ENCODE measurements around the gene DNAH9.

The DNAH9 gene

DNA sequence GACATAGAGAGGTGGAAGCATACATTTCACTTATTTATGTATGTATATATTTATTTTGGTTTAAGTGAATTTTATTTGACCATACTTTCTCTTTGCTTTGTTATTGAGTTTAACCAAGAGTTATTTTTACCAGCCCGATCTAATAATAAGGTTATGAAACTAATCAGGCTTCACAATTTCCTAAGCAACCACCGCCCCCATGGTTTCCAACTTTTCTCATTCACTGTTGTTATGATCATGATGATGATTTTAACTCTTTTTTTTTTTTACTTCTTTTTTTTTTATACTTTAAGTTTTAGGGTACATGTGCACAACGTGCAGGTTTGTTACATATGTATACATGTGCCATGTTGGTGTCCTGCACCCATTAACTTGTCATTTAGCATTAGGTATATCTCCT lies 30.6 kb downstream of the DNAH9 start:
- H3K4me3 Mint-ChIP-seq = no peak overlapping the region
- no peak overlapping the region for H3K27ac Mint-ChIP-seq
- H3K9me3 Mint-ChIP-seq = peaks cover 5% of the 10 kb centered on the region
- no peaks in the 10 kb centered on the region for H3K36me3 Mint-ChIP-seq (ENCODE audit: low read depth)
- H3K27me3 Mint-ChIP-seq = no peaks in the 10 kb centered on the region
- H3K4me1 Mint-ChIP-seq (ENCODE audit: low read depth) = no peaks in the 10 kb centered on the region

DNA sequence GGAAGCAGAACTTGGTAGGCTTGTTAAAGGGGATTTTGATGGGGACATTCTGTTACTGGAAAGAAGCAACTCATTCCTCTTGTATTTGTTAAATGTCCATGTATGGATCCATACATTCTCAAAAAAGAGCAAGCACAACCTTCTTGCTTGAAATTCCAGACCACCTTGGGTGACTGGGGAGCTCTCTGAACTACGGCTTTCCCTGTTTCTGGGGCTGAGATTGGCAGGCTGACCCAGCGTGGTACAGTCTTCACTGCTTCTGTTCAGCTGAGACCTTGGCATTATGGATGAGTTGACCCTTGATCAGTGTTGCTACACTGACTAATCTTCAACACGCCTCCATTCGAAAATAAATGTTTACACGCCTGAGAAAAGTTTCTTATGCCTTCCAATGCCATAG lies 38.5 kb downstream of the DNAH9 start:
- no peak overlapping the region for H3K4me3 Mint-ChIP-seq
- H3K27me3 Mint-ChIP-seq = no peaks in the 10 kb centered on the region
- no peak overlapping the region for H3K27ac Mint-ChIP-seq
- H3K9me3 Mint-ChIP-seq = peaks cover 4% of the 10 kb centered on the region
- H3K4me1 Mint-ChIP-seq (ENCODE audit: low read depth) = no peaks in the 10 kb centered on the region
- no peaks in the 10 kb centered on the region for H3K36me3 Mint-ChIP-seq (ENCODE audit: low read depth)

DNA sequence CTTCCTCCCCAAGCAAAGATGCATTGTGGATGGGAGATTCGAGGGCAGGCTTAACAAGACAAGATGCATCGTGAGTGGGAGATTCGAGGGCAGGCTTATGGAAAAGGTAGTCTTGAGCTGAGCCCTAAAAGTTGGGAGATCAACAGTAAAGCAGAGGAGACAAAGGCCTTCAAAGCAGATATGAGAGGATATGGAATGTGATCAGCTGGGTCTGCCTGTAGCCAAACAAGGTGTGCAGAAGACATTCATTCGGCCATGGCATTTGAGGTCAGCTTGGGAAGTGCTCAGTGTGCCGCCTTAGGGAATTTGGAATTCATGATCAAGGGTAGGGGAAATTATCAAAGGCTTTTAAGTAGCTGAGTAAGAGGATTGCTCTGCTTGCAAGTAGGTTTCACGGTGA lies 39.5 kb downstream of the DNAH9 start:
- Mint-ChIP-seq H3K27ac (no peak overlapping the region), H3K4me1 (ENCODE audit: low read depth) (no peaks in the 10 kb centered on the region)

DNA sequence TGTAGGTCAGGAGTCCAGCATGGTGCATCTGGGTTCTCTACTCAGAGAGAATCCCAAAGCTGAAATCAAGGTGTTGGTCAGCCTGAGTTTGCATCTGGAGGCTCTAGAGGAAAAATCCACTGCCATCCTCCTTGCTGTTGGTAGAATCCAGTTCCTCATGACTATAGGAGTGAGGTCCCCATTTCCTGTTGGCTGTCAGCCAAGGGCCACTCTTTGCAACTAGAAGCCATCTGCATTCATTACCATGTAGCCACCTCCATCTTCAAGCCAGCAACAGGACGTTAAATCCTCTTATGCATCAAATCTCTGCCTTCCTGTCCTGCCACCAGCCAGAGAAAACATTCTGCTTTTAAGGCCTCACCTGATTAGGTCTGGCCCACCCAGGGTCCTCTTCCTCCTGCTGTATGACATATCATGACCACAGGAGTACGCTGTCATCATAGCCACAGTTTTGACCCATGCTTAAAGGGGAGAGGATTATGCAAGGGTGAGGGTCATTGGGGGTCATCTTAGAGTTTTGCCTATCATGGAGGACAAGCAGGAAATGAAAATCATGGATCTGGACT lies 40.5 kb downstream of the DNAH9 start:
- H3K27me3 Mint-ChIP-seq = no peaks in the 10 kb centered on the region
- H3K36me3 Mint-ChIP-seq (ENCODE audit: low read depth) = no peaks in the 10 kb centered on the region
- no peak overlapping the region for H3K4me3 Mint-ChIP-seq
- H3K27ac Mint-ChIP-seq = no peak overlapping the region
- no peaks in the 10 kb centered on the region for H3K9me3 Mint-ChIP-seq
- H3K4me1 Mint-ChIP-seq (ENCODE audit: low read depth) = no peaks in the 10 kb centered on the region

More for the DNA sequence above, 39.5 kb downstream of the DNAH9 start:
- Mint-ChIP-seq H3K9me3 (no peaks in the 10 kb centered on the region), H3K27me3 (no peaks in the 10 kb centered on the region), H3K36me3 (ENCODE audit: low read depth) (no peaks in the 10 kb centered on the region), H3K4me3 (no peak overlapping the region)

DNA sequence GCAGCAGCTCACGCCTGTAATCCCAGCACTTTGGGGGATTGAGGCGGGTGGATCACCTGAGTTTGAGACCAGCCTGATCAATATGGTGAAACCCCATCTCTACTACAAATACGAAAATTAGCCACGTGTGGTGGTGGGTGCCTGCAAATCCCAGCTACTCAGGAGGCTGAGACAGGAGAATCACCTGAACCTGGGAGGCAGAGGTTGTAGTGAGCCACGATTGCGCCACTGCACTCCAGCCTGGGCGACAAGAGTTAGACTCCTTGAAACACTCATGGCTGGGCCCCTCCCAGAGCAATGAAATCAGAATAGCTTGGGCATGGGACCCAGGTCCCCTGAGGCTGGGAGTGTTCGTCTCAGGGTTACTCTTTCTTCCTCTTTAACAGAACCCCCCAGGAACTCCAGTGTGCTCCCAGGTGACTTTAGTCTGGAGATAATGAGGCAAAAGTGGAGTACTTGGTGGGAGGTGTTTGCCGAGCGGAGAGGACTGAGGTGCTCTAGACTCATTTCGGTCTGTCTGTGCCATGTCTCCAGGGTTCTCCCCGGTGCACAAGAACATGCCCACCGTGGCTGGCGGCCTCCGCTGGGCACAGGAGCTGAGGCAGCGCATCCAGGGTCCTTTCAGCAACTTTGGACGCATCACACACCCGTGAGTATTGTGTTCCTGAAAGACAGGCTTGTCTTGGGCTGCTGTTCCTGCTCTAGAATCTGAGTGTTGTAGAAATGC lies 41.6 kb downstream of the DNAH9 start:
- no peaks in the 10 kb centered on the region for H3K36me3 Mint-ChIP-seq (ENCODE audit: low read depth)
- no peak overlapping the region for H3K4me3 Mint-ChIP-seq
- no peak overlapping the region for H3K27ac Mint-ChIP-seq
- no peaks in the 10 kb centered on the region for H3K27me3 Mint-ChIP-seq
- no peaks in the 10 kb centered on the region for H3K4me1 Mint-ChIP-seq (ENCODE audit: low read depth)
- H3K9me3 Mint-ChIP-seq = no peaks in the 10 kb centered on the region

DNA sequence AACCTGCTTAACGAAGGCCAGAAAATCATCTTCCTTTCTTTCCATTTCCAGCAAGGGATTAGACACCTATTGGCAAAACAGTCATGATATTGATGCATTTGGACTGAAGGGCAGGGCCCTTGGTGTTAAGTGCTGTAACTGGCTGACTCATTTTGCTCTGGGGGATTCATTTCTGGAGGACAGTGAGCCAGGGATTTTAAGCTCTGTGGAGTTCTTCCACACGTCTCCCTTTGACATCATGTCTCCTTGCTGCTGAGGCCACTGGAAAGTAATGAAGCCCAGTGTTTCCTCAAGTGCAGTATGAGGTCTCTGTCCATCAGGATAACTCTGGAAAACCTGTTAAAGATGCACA lies 42.2 kb downstream of the DNAH9 start:
- Mint-ChIP-seq H3K27me3 (no peaks in the 10 kb centered on the region), H3K4me3 (no peak overlapping the region), H3K27ac (no peak overlapping the region), H3K4me1 (ENCODE audit: low read depth) (no peaks in the 10 kb centered on the region), H3K36me3 (ENCODE audit: low read depth) (no peaks in the 10 kb centered on the region), H3K9me3 (no peaks in the 10 kb centered on the region)

DNA sequence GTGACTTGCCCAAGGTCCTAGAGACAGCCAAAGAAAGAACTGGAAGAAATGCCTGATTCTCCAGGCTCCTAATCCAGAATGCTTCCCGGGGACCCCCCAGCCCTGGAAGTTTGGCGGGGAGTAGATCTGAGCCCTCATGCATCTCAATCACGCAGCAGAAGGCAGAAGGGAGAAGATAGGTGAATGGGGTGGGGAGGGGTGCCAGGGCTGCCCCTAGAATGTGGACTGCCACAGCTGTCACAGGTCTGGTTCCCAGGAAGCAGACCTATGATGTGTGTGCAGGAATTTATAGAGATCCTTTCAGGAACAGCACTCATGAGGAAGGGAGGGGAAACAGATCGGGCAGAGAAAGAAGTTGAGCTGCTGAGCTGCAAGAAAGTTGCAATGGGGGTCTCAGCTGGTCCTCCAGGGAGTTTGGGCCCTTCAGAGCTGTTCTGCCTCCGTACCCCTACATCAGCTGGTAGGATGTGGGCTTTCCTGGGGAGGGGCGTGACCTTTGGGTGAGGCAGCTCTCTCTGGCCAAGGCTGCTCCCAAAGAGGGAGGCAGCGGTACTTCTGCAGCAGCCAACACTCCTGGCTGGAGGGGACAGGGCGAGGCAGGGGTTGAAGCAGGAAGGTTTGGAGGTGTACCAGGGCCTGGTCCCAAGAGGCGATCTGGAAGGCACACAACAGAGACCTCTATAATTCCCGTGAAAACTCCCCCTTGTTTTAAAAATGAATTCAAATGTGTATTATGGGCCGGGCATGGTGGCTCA lies 43.4 kb downstream of the DNAH9 start:
- no peaks in the 10 kb centered on the region for H3K9me3 Mint-ChIP-seq
- H3K27me3 Mint-ChIP-seq = no peaks in the 10 kb centered on the region
- no peaks in the 10 kb centered on the region for H3K36me3 Mint-ChIP-seq (ENCODE audit: low read depth)

DNA sequence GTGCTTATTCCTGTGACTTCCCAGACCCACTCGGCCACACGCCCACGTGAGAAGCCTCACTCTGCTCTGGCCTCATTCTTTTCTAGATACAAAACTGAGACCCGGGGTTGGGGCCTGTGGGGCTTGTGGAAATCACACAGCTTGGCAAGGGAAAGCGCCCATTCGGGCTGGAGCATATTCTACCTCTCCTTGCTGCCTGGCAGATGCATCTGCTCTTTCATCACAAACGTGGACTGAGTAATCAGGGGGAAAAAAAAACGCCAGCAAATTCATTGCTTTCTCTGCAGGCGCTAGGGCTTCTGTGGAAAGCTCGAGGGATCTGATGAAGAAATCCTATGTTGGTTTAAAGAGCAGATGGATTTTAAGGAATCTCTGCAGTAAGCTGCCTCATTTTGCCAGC lies 44.4 kb downstream of the DNAH9 start:
- Mint-ChIP-seq H3K9me3 (no peaks in the 10 kb centered on the region), H3K27me3 (no peaks in the 10 kb centered on the region), H3K4me3 (no peak overlapping the region), H3K36me3 (ENCODE audit: low read depth) (no peaks in the 10 kb centered on the region), H3K27ac (no peak overlapping the region), H3K4me1 (ENCODE audit: low read depth) (no peaks in the 10 kb centered on the region)

More for the DNA sequence above, 43.4 kb downstream of the DNAH9 start:
- H3K4me3 Mint-ChIP-seq = no peak overlapping the region
- H3K27ac Mint-ChIP-seq = no peak overlapping the region
- no peaks in the 10 kb centered on the region for H3K4me1 Mint-ChIP-seq (ENCODE audit: low read depth)

DNA sequence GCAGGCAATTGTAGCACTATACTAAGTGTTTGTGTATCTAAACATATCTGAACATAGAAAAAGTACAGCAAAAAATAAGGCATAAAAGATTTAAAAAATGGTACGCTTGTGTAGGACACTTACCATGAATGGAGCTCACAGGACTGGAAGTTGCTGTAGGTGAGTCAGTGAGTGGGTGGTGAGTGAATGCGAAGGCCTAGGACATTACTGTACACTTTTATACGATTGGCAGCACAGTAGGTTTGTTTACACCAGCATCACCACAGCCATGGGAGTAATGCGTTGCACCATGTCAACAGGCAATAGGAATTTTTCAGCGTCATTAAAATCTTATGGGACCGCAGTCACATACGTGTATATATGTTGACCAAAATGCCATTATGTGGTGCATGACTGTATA lies 45.6 kb downstream of the DNAH9 start:
- Mint-ChIP-seq H3K27me3 (no peaks in the 10 kb centered on the region), H3K4me3 (no peak overlapping the region), H3K4me1 (ENCODE audit: low read depth) (no peaks in the 10 kb centered on the region), H3K27ac (no peak overlapping the region), H3K36me3 (ENCODE audit: low read depth) (no peaks in the 10 kb centered on the region), H3K9me3 (no peaks in the 10 kb centered on the region)

DNA sequence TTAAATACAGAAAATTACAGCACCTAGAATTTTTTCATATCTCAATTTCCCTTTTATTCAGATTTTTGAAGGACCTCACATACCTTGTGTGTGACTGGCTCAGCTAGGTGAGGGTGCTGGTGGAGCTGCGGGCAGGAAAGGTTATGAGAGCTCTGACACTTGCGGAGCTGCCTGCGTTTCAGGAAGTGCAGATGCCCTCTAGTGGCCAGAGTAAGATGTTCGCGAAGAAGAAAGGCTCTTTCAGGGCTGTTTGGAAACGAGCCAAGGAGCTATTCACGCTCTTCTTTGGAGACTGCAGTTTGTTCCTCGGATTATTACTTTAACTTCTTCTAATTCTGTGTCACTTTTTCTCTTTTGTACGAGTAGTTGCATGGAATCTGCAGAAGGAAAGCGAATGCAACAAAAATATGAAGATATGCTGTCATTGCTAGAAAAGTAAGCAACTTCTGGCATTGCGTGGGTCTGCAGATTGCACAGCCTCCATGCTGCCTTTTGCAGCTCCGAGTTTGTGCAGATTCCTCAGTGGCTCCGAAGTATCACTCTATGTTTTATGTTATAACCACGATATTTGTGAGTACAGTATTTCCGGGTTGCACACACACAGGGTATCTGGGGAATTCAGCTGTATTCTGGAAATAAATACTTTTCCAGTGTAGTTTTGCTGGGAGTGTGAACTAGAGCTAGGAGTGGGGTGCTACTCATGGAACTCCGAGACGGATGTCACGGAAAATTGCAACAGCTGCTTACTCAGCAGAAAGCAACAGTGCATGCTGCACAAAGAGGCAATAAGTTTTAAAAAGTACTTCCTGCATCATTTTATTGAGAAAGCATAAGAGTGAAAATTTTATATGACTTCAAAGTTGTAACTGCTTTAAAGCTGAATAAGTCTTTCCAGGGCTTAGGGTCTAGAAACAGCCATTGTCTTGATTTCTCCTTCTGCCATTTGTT lies 46.3 kb downstream of the DNAH9 start:
- Mint-ChIP-seq H3K4me1 (ENCODE audit: low read depth) (no peaks in the 10 kb centered on the region), H3K27me3 (no peaks in the 10 kb centered on the region), H3K9me3 (no peaks in the 10 kb centered on the region), H3K4me3 (no peak overlapping the region), H3K27ac (no peak overlapping the region), H3K36me3 (ENCODE audit: low read depth) (no peaks in the 10 kb centered on the region)

DNA sequence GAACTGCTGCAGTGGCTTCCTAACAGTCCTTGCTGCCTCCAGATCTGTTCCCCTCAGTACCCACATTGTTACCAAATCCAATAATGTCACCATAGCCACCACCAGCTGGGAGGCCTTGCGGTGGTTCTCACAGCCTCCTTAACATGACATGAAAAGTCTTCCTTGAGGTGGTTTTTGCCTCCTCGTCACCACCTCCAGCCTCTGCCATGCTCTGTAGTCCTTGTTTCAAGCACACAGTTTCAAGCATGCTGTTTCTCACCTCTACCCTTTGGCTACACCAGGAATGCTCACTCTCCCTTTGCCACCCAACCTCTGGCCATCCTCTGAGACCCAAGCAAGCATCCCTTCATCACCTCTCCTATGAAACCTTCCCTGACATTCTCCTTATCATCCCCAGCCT lies 47.2 kb downstream of the DNAH9 start:
- Mint-ChIP-seq H3K27ac (no peak overlapping the region), H3K27me3 (no peaks in the 10 kb centered on the region), H3K4me1 (ENCODE audit: low read depth) (no peaks in the 10 kb centered on the region), H3K9me3 (no peaks in the 10 kb centered on the region), H3K36me3 (ENCODE audit: low read depth) (no peaks in the 10 kb centered on the region), H3K4me3 (no peak overlapping the region)

DNA sequence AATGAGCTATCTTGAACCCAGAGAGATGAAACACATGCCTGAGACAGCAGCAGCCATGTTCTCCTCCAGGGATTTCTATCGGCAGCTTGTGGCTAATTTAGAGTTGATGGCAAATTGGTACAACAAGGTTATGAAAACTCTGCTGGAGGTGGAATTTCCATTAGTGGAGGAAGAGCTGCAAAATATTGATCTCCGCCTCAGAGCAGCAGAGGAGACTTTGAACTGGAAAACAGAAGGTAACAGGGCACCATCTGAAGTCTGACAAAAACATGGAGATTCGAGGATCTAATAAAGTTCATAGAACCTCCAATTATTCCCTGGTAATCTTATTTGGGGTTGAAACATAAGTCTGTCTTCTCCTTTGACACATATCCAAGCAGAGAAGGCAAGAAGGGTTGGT lies 52.8 kb downstream of the DNAH9 start:
- no peak overlapping the region for H3K27ac Mint-ChIP-seq
- no peaks in the 10 kb centered on the region for H3K27me3 Mint-ChIP-seq
- H3K4me3 Mint-ChIP-seq = no peak overlapping the region
- H3K9me3 Mint-ChIP-seq = no peaks in the 10 kb centered on the region
- H3K4me1 Mint-ChIP-seq (ENCODE audit: low read depth) = no peaks in the 10 kb centered on the region
- no peaks in the 10 kb centered on the region for H3K36me3 Mint-ChIP-seq (ENCODE audit: low read depth)

DNA sequence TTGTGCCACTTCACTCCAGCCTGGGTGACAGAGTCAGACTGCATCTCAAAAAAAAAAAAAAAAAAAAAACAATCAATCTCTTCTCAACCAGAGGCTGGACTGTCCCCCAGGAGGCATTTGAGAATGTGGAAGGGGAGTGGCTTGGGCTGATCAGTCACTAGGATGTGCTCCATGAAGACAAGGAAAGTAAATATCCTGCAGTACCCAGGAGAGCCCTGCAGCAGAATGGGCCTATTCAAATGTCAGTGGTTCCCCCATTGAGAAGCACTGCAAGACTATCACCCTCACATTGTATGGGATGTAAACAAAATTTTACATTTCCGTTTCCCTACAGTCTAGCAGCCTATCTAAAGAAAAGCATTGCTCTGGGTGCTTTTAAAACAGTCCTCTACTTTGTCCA lies 70.3 kb downstream of the DNAH9 start:
- no peaks in the 10 kb centered on the region for H3K27me3 Mint-ChIP-seq
- H3K9me3 Mint-ChIP-seq = no peaks in the 10 kb centered on the region
- no peaks in the 10 kb centered on the region for H3K36me3 Mint-ChIP-seq (ENCODE audit: low read depth)

DNA sequence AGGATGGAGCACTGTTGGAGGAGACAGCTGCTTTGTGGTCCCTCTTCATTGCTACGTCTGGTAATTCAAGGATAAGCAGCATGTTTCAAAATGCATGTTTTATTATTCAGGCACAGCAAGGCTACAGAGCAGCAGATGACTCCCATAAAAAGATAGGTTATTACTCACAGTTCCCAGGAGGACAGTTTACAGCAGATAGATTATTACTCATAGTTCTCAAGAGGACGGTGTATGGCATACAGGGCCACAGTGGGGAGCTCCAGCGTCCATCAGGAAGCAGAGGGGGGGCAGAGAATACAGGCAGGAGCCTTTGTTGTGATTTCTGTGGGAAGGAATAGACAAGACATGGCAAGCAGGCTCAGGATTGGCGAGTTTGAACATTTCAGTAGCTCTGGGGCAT lies 72.9 kb downstream of the DNAH9 start:
- Mint-ChIP-seq H3K27ac (no peak overlapping the region), H3K4me3 (no peak overlapping the region), H3K36me3 (ENCODE audit: low read depth) (no peaks in the 10 kb centered on the region), H3K9me3 (peaks cover 5% of the 10 kb centered on the region), H3K4me1 (ENCODE audit: low read depth) (no peaks in the 10 kb centered on the region), H3K27me3 (no peaks in the 10 kb centered on the region)

More for the DNA sequence above, 70.3 kb downstream of the DNAH9 start:
- H3K4me1 Mint-ChIP-seq (ENCODE audit: low read depth) = no peaks in the 10 kb centered on the region
- H3K27ac Mint-ChIP-seq = no peak overlapping the region
- H3K4me3 Mint-ChIP-seq = no peak overlapping the region

DNA sequence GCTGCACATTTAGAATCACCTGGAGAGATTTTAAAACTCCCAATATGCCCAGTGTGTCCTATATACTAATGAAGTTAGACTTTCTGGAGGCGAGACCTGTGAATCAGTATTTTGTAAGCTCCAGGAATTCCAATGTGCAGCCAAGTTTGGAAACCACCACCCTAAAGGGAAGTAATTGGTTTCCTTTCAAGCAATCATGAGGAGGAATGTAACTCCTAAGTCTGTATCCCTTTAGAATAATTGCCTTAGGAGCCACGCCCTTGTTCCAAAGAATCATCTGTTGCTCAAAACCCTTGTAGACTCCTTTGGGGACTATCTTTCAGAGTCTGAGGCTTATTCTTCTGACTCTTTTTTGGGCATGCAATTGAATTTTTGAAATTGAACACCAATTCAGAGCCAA lies 84.4 kb downstream of the DNAH9 start:
- Mint-ChIP-seq H3K4me1 (ENCODE audit: low read depth) (no peaks in the 10 kb centered on the region), H3K9me3 (peaks cover 14% of the 10 kb centered on the region), H3K27me3 (peaks cover 6% of the 10 kb centered on the region), H3K36me3 (ENCODE audit: low read depth) (no peaks in the 10 kb centered on the region), H3K27ac (no peak overlapping the region), H3K4me3 (no peak overlapping the region)

Measured in stimulated activated naive CD8-positive, alpha-beta T cell treated with anti-CD3 and anti-CD28 coated beads, Interleukin-15, Interleukin-2, amounts not matched to agents 100 ng/mL and 50 ng/mL, for 24 hours (primary cell).